Fibroblast of the aortic adventitia (primary cell): ENCODE data around the gene RTL3. TPM values are rescaled to one million over a fixed set of nuclear protein-coding genes. Genes with fewer than 3 reads are reported as not detected.

Experiments used
- DNase-seq: peaks from one replicate; pipeline ENCODE4 v3.0.0-alpha.2; 2010; ENCODE audit warnings: low read depth
- H3K4me3 ChIP-seq: 2 replicates; pipeline ENCODE4 v1.5.1; 2011; ENCODE audit warnings: low read depth, mild to moderate bottlenecking, control low read depth, low read length, moderate library complexity
- total RNA-seq: library from RNA; depleted of rRNA; stranded (reverse); fragments of >200 nt; gene quantifications from 2 replicates; pipeline ENCODE4 v1.2.3, GENCODE V29; 2012; ENCODE audit warnings: low replicate concordance
- TF ChIP-seq, protein P1 (sequence below): IDR thresholded peaks from 2 replicates; pipeline ENCODE4 v1.5.1; 2011; ENCODE audit warnings: mild to moderate bottlenecking, low read length, control low read depth, inconsistent platforms; ENCODE audit not compliant: insufficient read depth

RTL3 gene, protein sequence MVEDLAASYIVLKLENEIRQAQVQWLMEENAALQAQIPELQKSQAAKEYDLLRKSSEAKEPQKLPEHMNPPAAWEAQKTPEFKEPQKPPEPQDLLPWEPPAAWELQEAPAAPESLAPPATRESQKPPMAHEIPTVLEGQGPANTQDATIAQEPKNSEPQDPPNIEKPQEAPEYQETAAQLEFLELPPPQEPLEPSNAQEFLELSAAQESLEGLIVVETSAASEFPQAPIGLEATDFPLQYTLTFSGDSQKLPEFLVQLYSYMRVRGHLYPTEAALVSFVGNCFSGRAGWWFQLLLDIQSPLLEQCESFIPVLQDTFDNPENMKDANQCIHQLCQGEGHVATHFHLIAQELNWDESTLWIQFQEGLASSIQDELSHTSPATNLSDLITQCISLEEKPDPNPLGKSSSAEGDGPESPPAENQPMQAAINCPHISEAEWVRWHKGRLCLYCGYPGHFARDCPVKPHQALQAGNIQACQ
- 0.27 TPM in 1 of 2 replicates, not detected in the other for total RNA-seq

DNA sequence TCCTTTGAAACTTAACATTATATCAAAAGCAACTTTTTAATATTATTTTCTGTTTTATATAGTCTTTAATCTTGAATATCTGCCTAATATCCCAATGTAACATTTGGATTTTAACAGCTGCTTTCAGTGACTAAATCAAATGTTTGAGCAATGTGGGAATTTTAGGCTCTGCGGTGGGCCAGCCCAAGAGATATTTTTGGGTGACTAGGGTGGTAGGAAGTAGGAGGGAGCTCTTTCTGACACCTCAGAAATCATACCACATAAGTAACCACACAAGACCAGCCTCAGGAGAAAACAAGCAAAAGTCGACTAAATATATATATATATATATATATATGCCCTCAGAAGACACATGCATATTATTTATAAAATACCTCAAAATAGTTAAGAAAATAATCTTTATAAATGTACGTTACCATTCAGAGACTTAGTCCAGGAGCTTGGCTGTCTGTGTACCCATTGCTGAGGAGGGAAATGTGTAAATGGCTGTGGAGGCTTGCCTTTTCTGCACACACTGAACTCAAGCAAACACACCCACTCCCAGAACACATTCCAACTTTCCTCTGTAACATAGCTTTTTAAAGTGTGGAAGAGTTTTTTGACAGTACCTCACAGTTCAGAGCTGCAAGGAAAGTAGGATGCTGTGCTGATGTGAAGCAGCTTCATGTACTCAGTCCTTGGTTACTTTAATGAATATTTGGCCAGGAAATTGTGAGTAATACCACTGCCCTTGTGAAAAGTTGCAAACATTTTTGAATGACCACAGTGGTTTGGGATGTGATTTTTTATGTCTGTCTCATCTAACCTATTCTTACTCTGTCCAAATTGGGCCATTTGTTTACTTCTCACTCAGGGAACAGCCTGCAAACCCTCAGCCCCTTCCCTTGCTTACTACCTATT, at the start of gene RTL3:
Gene RTL3 (minus strand): TSS at position 484 of the 900 bp plus-strand sequence. CDS start 908 bp downstream, outside the sequence.
- TF ChIP-seq, protein P1, sequence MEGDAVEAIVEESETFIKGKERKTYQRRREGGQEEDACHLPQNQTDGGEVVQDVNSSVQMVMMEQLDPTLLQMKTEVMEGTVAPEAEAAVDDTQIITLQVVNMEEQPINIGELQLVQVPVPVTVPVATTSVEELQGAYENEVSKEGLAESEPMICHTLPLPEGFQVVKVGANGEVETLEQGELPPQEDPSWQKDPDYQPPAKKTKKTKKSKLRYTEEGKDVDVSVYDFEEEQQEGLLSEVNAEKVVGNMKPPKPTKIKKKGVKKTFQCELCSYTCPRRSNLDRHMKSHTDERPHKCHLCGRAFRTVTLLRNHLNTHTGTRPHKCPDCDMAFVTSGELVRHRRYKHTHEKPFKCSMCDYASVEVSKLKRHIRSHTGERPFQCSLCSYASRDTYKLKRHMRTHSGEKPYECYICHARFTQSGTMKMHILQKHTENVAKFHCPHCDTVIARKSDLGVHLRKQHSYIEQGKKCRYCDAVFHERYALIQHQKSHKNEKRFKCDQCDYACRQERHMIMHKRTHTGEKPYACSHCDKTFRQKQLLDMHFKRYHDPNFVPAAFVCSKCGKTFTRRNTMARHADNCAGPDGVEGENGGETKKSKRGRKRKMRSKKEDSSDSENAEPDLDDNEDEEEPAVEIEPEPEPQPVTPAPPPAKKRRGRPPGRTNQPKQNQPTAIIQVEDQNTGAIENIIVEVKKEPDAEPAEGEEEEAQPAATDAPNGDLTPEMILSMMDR: no peak
- no peak within 1 kb of the TSS for H3K4me3 ChIP-seq
- DNase-seq: peak; percentile 86

DNA sequence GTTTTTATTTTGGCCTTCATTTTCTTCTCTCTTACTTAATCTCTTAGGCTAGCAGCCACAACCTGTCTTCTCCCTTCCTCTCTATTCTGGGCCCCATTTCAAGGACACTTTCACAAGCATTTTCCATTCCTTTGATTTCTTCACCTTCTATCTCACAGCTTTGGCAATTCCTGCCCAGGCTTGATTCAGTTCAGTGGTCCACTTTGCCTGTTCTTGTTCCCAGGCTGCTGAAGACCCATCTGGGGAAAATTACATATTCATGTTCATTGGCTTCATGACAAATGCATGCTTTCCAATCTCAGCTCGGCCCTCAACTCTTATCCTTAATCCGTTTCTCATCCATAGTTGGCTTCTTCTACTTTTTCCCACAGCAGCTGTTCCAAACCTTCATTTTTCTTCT, 49.7 kb upstream of the RTL3 start:
- peak; percentile 55 for DNase-seq
- no peak overlapping the region for H3K4me3 ChIP-seq
- TF ChIP-seq, protein P1: no peak

DNA sequence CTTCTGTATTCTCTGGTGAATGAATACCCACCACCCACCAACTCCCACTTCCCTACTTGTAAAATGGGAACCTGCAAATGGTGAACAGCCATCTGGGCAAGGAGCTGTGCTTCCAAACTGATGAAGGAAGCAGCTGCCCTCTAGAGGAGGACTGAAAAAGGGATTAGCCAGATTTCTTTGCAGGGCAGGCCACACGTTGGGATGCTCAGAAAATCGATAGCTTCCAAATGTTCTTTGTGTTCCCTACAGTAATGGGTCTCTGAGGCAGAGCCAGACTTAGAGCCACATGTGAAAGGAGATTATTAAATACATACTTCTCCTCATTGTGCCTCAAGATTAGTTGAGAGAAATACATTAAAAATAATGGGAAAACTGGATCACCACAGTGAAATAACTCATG, 49.1 kb upstream of the RTL3 start:
- no peak overlapping the region for H3K4me3 ChIP-seq
- peak; percentile 58 for DNase-seq
- TF ChIP-seq, protein P1: peak; percentile 63

DNA sequence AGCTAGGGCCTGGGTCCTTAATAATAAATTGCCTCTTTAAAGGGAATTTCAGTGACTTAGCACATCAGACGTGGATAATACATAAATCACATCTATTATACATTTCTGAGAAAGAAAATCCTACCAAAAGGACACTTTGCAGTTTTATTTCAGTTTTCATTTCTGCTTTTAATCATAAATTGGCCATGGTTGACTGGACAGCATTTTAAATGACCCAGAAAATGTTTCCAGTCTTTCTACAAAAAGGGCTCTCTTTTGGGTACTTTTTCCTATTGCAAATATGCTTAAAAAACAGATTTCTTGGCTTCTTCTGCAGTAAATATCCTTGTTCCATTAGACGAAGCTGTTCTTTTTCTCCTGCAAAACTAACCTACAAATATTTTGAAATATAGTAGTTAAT, 46.9 kb upstream of the RTL3 start:
- DNase-seq: no peak
- TF ChIP-seq, protein P1: no peak
- H3K4me3 ChIP-seq: no peak overlapping the region

DNA sequence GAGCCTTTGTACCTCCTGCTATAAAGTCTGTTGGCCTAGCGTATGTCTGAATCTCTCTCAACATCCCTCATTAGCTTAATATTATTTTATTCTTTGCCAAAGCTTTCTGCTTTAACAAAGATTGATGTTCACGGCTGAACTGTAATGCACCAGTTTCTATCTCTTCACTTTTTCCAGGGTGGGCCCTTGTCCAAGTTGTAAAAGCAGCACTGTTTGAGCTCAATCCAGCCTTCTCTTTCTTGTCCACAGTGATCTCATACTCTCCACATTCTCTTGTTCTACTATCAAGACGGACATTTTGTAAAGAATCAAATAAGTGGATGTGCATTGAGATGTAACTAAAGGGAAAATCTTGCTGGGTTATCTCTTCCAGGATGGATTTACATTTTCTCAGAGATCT, 34.4 kb upstream of the RTL3 start:
- DNase-seq: peak; percentile 7
- TF ChIP-seq, protein P1: no peak
- no peak overlapping the region for H3K4me3 ChIP-seq

DNA sequence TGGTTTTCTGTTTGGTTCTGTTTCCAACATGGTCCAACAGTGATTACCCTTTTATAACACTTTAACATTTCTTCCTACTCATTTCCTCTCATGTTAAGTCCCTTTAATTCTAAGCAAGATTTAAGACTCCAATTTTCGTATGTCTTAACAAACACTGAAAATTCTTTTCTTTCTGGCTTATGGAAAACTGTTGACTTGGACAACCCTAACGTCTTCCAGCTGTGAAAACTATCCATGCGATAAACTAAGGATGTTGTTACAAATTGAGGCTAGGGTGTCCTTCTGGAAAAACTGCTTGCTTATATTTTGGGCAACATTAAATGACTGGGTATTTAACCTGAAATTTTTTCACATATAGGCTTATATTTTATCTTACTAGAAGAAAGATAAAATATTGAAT, 33.9 kb upstream of the RTL3 start:
- TF ChIP-seq, protein P1: no peak
- no peak for DNase-seq
- no peak overlapping the region for H3K4me3 ChIP-seq
